Retinal pigment epithelial cell (primary cell): ENCODE data around the gene PRDM16.

Source experiments
- DNase-seq: peaks from one replicate; pipeline ENCODE4 v3.0.0-alpha.2; 2010; ENCODE audit warnings: low read depth
- H3K4me3 ChIP-seq: 2 replicates; pipeline ENCODE4 v1.5.1; 2011; ENCODE audit warnings: mild to moderate bottlenecking, low read length, control low read depth, moderate library complexity
- CTCF ChIP-seq: conservative IDR thresholded peaks from 2 replicates; pipeline ENCODE4 v1.5.1; 2011; ENCODE audit warnings: low read depth, low read length, control low read depth, inconsistent platforms

PRDM16 gene

GRCh38 chr1:3323021-3323795 is 254.2 kb downstream of the PRDM16 start:
- no peak for TF ChIP-seq CTCF
- H3K4me3 ChIP-seq, result no peak overlapping the region
- no peak for DNase-seq

- no peak overlapping the region for H3K4me3 ChIP-seq
- DNase-seq, result no peak
- no peak for TF ChIP-seq CTCF
Observed at GRCh38 chr1:3323796-3324703, 255.0 kb downstream of the PRDM16 start.

- H3K4me3 ChIP-seq, result no peak overlapping the region
- no peak for TF ChIP-seq CTCF
- DNase-seq, result no peak
Observed at GRCh38 chr1:3324704-3325535, 255.9 kb downstream of the PRDM16 start.

GRCh38 chr1:3326516-3327388 is 257.7 kb downstream of the PRDM16 start:
- no peak overlapping the region for H3K4me3 ChIP-seq
- DNase-seq, result no peak
- no peak for TF ChIP-seq CTCF

GRCh38 chr1:3327389-3327702 is 258.3 kb downstream of the PRDM16 start:
- no peak for TF ChIP-seq CTCF
- no peak for DNase-seq
- H3K4me3 ChIP-seq, result no peak overlapping the region

- H3K4me3 ChIP-seq, result no peak overlapping the region
- no peak for DNase-seq
- no peak for TF ChIP-seq CTCF
Observed at GRCh38 chr1:3327936-3328590, 259.1 kb downstream of the PRDM16 start.
